ENCODE data around the gene POLR3K.
A peak's percentile ranks its signal among the peaks of the same experiment; 100 is the strongest.

The POLR3K gene

GRCh38 chr16:78444-79150 is 25.2 kb upstream of the POLR3K start:
- no peak for DNase-seq

- peak; percentile 84 for DNase-seq
Observed at GRCh38 chr16:77807-78443, 24.5 kb upstream of the POLR3K start, which contains the start of gene MPG. Gene MPG, plus strand, starts transcription at chr16:78225. Its CDS starts 85 bp downstream, at chr16:78310.

- DNase-seq = peak; percentile 43
Observed at GRCh38 chr16:77273-77806, 23.9 kb upstream of the POLR3K start.

- DNase-seq = no peak
Observed at GRCh38 chr16:76535-77272, 23.3 kb upstream of the POLR3K start.

GRCh38 chr16:75580-76501 is 22.4 kb upstream of the POLR3K start:
- DNase-seq = no peak

- no peak for DNase-seq
Observed at GRCh38 chr16:74747-75334, 21.4 kb upstream of the POLR3K start.

GRCh38 chr16:74051-74746 is 20.8 kb upstream of the POLR3K start:
- no peak for DNase-seq

GRCh38 chr16:72561-73548 is 19.4 kb upstream of the POLR3K start, which contains the start of gene RHBDF1:
Gene RHBDF1, minus strand, starts transcription at chr16:72631. Its CDS starts 7,616 bp downstream, at chr16:65015.
- no peak for DNase-seq

GRCh38 chr16:71540-72401 is 18.4 kb upstream of the POLR3K start:
- DNase-seq = no peak

GRCh38 chr16:71210-71539 is 17.8 kb upstream of the POLR3K start:
- DNase-seq = no peak

- no peak for DNase-seq
Observed at GRCh38 chr16:69181-69580, 15.8 kb upstream of the POLR3K start.

GRCh38 chr16:67884-68789 is 14.7 kb upstream of the POLR3K start:
- DNase-seq = no peak

- DNase-seq = no peak
Observed at GRCh38 chr16:67183-67791, 13.9 kb upstream of the POLR3K start.

GRCh38 chr16:66309-67182 is 13.1 kb upstream of the POLR3K start:
- DNase-seq = no peak

GRCh38 chr16:65745-66144 is 12.3 kb upstream of the POLR3K start:
- peak; percentile 87 for DNase-seq

GRCh38 chr16:64914-65255 is 11.5 kb upstream of the POLR3K start:
- DNase-seq = no peak

All from activated CD4-positive, alpha-beta T cell treated with anti-CD3 and anti-CD28 coated beads, Interleukin-2, amount 50 U/mL, for 16 hours (primary cell).